ENCODE results near the gene TMEM266. TPM values are rescaled to one million over a fixed set of nuclear protein-coding genes. Genes with fewer than 3 reads are reported as not detected.

TMEM266 gene
- total RNA-seq, 1 donor, result under 0.01 TPM

- H3K4me3 ChIP-seq (ENCODE audit: low read depth, low read length), result no peak overlapping the region
- DNase-seq (ENCODE audit: low read depth), result no peak
Measured at GRCh38 chr15:76176487-76177085, 116.8 kb downstream of the TMEM266 start.

GRCh38 chr15:76177491-76178040 is 117.8 kb downstream of the TMEM266 start:
- no peak for TF ChIP-seq CTCF (IDR thresholded peaks at IDR 0.05; ENCODE audit: insufficient read depth, low read depth, low read length)
- H3K4me3 ChIP-seq (ENCODE audit: low read depth, low read length), result no peak overlapping the region
- DNase-seq (ENCODE audit: low read depth), result peak; percentile 72

More at GRCh38 chr15:76176487-76177085, 116.8 kb downstream of the TMEM266 start:
- no peak for TF ChIP-seq CTCF (IDR thresholded peaks at IDR 0.05; ENCODE audit: insufficient read depth, low read depth, low read length)

- TF ChIP-seq CTCF (IDR thresholded peaks at IDR 0.05; ENCODE audit: insufficient read depth, low read depth, low read length), result no peak
- no peak for DNase-seq (ENCODE audit: low read depth)
- H3K4me3 ChIP-seq (ENCODE audit: low read depth, low read length), result no peak overlapping the region
Measured at GRCh38 chr15:76178296-76179000, 118.7 kb downstream of the TMEM266 start.

- DNase-seq (ENCODE audit: low read depth), result no peak
- H3K4me3 ChIP-seq (ENCODE audit: low read depth, low read length), result no peak overlapping the region
- no peak for TF ChIP-seq CTCF (IDR thresholded peaks at IDR 0.05; ENCODE audit: insufficient read depth, low read depth, low read length)
Measured at GRCh38 chr15:76179023-76179422, 119.2 kb downstream of the TMEM266 start.

- DNase-seq (ENCODE audit: low read depth), result no peak
- H3K4me3 ChIP-seq (ENCODE audit: low read depth, low read length), result no peak overlapping the region
- TF ChIP-seq CTCF (IDR thresholded peaks at IDR 0.05; ENCODE audit: insufficient read depth, low read depth, low read length), result no peak
Measured at GRCh38 chr15:76180321-76180720, 120.5 kb downstream of the TMEM266 start.

- no peak overlapping the region for H3K4me3 ChIP-seq (ENCODE audit: low read depth, low read length)
- no peak for DNase-seq (ENCODE audit: low read depth)
- TF ChIP-seq CTCF (IDR thresholded peaks at IDR 0.05; ENCODE audit: insufficient read depth, low read depth, low read length), result no peak
Measured at GRCh38 chr15:76181705-76182107, 121.9 kb downstream of the TMEM266 start.

Measured in fibroblast of villous mesenchyme (primary cell).